ENCODE data around the gene REX1BD. TPM values are rescaled to one million over a fixed set of nuclear protein-coding genes. Genes with fewer than 3 reads are reported as not detected.

REX1BD gene
- total and polyA plus RNA-seq, 2 of the 13 experiments (the other 11 are each of a cell fraction or from before 2014, with no cell fraction given): 7.5 to 25.4 TPM

DNA sequence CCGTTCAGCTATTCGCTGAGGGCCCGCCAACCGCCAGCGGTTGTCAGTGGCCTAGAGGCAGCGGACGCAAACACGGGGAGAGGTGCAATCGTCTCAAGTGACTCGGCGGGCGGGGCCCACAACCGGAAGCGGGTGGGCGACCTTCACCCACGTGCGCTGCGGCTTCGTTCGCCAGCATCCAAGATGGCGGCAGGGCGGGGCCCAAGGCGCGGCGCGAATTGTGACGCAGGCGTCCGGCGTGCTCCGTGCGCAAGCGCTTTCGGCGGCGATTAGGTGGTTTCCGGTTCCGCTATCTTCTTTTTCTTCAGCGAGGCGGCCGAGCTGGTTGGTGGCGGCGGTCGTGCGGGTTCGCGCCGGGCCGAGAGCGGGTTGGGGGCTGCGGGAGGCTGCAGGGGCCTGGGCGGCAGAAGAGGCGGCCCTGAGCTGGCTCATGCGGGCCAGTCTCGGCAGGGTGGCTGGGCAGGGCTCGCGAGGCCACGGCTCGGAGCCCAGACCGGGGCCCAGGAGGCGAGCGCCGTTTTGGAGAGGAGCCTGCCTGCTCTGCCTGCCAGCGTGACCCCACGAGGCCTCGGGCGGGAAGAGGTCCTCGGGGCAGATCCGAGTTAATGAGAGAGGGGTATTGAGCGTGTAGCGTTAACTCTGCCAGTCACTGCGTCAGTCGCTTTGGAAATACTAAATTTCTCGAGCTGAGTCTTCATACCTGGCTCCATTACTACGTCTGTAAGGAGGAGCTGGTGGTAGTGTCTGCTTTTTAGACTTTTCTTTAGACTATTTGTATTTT is 16.8 kb upstream of the REX1BD start, which contains the start of gene UBA52 (continued):
- TF ChIP-seq, protein P1, sequence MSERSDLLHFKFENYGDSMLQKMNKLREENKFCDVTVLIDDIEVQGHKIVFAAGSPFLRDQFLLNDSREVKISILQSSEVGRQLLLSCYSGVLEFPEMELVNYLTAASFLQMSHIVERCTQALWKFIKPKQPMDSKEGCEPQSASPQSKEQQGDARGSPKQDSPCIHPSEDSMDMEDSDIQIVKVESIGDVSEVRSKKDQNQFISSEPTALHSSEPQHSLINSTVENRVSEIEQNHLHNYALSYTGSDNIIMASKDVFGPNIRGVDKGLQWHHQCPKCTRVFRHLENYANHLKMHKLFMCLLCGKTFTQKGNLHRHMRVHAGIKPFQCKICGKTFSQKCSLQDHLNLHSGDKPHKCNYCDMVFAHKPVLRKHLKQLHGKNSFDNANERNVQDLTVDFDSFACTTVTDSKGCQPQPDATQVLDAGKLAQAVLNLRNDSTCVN (CRISPR knock-in tag; IDR thresholded peaks at IDR 0.05; ENCODE audit: borderline replicate concordance): peak; percentile 78
- peak; percentile 94 for TF ChIP-seq ZNF614 (CRISPR knock-in tag; IDR thresholded peaks at IDR 0.05; ENCODE audit: borderline replicate concordance)
- peak; percentile 97 for TF ChIP-seq KDM3A (CRISPR knock-in tag; IDR thresholded peaks at IDR 0.05; ENCODE audit: low read depth)
- peak; percentile 93 for TF ChIP-seq ZNF619 (CRISPR knock-in tag; IDR thresholded peaks at IDR 0.05)
- TF ChIP-seq KDM4B (CRISPR knock-in tag; IDR thresholded peaks at IDR 0.05): no peak; the same call in 1 of the 2 replicates
- TF ChIP-seq, protein P2, sequence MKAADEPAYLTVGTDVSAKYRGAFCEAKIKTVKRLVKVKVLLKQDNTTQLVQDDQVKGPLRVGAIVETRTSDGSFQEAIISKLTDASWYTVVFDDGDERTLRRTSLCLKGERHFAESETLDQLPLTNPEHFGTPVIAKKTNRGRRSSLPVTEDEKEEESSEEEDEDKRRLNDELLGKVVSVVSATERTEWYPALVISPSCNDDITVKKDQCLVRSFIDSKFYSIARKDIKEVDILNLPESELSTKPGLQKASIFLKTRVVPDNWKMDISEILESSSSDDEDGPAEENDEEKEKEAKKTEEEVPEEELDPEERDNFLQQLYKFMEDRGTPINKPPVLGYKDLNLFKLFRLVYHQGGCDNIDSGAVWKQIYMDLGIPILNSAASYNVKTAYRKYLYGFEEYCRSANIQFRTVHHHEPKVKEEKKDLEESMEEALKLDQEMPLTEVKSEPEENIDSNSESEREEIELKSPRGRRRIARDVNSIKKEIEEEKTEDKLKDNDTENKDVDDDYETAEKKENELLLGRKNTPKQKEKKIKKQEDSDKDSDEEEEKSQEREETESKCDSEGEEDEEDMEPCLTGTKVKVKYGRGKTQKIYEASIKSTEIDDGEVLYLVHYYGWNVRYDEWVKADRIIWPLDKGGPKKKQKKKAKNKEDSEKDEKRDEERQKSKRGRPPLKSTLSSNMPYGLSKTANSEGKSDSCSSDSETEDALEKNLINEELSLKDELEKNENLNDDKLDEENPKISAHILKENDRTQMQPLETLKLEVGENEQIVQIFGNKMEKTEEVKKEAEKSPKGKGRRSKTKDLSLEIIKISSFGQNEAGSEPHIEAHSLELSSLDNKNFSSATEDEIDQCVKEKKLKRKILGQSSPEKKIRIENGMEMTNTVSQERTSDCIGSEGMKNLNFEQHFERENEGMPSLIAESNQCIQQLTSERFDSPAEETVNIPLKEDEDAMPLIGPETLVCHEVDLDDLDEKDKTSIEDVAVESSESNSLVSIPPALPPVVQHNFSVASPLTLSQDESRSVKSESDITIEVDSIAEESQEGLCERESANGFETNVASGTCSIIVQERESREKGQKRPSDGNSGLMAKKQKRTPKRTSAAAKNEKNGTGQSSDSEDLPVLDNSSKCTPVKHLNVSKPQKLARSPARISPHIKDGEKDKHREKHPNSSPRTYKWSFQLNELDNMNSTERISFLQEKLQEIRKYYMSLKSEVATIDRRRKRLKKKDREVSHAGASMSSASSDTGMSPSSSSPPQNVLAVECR (CRISPR knock-in tag; IDR thresholded peaks at IDR 0.05; ENCODE audit: borderline replicate concordance): peak; percentile 100
- no peak for TF ChIP-seq ZNF17 (CRISPR knock-in tag; IDR thresholded peaks at IDR 0.05)
- TF ChIP-seq SNAPC2 (CRISPR knock-in tag; IDR thresholded peaks at IDR 0.05): no peak
- TF ChIP-seq, protein P3, sequence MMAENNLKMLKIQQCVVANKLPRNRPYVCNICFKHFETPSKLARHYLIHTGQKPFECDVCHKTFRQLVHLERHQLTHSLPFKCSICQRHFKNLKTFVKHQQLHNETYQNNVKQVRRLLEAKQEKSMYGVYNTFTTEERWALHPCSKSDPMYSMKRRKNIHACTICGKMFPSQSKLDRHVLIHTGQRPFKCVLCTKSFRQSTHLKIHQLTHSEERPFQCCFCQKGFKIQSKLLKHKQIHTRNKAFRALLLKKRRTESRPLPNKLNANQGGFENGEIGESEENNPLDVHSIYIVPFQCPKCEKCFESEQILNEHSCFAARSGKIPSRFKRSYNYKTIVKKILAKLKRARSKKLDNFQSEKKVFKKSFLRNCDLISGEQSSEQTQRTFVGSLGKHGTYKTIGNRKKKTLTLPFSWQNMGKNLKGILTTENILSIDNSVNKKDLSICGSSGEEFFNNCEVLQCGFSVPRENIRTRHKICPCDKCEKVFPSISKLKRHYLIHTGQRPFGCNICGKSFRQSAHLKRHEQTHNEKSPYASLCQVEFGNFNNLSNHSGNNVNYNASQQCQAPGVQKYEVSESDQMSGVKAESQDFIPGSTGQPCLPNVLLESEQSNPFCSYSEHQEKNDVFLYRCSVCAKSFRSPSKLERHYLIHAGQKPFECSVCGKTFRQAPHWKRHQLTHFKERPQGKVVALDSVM (CRISPR knock-in tag; IDR thresholded peaks at IDR 0.05): peak; percentile 42; the same call in 1 of the 2 replicates
- peak; percentile 99 for TF ChIP-seq YEATS4 (CRISPR knock-in tag; IDR thresholded peaks at IDR 0.05; ENCODE audit: borderline replicate concordance)
- TF ChIP-seq, protein P4, sequence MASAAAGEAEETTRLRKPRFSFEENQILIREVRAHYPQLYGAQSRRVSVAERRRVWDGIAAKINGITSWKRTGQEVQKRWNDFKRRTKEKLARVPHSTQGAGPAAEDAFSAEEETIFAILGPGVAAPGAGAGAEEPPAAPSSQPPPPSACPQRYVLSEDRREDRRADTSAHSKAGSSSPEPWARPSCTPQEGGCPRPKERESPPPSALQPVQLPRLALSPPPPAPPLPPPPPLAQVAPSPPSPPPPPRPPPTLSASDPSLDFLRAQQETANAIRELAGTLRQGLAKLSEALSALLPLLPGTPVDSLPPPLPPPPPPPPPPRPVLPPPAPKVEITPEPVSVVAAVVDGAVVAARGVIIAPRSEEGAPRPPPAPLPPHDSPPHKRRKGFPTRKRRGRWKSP (CRISPR knock-in tag; IDR thresholded peaks at IDR 0.05): peak; percentile 94
- TF ChIP-seq NFKBIZ (CRISPR knock-in tag; IDR thresholded peaks at IDR 0.05): peak; percentile 64; the same call in 1 of the 2 replicates
- peak; percentile 100 for TF ChIP-seq HOXA3 (CRISPR knock-in tag; IDR thresholded peaks at IDR 0.05)
